HG03558 (cell line): ENCODE measurements around the gene AADAC.
"Not testable (repeated sequence)": the region's sequence is repeated elsewhere in the genome, so short reads cannot be mapped to it uniquely, and the experiment has no call there.

ENCODE experiments used
- ATAC-seq: cut with Tn5 transposase; IDR thresholded peaks from one replicate; pipeline ENCODE4 v1.9.1; 2021; ENCODE audit warnings: moderate number of reproducible peaks; ENCODE audit not compliant: unreplicated experiment; ENCODE audit errors: extremely low read depth

Gene AADAC

GRCh38 chr3:151850065-151850464 is 36.1 kb downstream of the AADAC start:
- not testable (repeated sequence) for ATAC-seq

- no peak for ATAC-seq
Measured at GRCh38 chr3:151852074-151852811, 38.3 kb downstream of the AADAC start.

GRCh38 chr3:151856118-151856517 is 42.2 kb downstream of the AADAC start:
- ATAC-seq, result no peak

- ATAC-seq, result no peak
Measured at GRCh38 chr3:151856641-151857040, 42.7 kb downstream of the AADAC start.

GRCh38 chr3:151859233-151859673 is 45.3 kb downstream of the AADAC start:
- no peak for ATAC-seq

- ATAC-seq, result no peak
Measured at GRCh38 chr3:151859905-151860304, 46.0 kb downstream of the AADAC start.

- ATAC-seq, result no peak
Measured at GRCh38 chr3:151863611-151864010, 49.7 kb downstream of the AADAC start.

GRCh38 chr3:151864423-151865101 is 50.6 kb downstream of the AADAC start:
- no peak for ATAC-seq

- no peak for ATAC-seq
Measured at GRCh38 chr3:151866711-151867410, 52.9 kb downstream of the AADAC start.

GRCh38 chr3:151867666-151868065 is 53.8 kb downstream of the AADAC start:
- ATAC-seq, result no peak

- ATAC-seq, result no peak
Measured at GRCh38 chr3:151869181-151869580, 55.3 kb downstream of the AADAC start.

- ATAC-seq, result peak; percentile 69
Measured at GRCh38 chr3:151871639-151872468, 57.9 kb downstream of the AADAC start.

- ATAC-seq, result no peak
Measured at GRCh38 chr3:151873398-151873797, 59.5 kb downstream of the AADAC start, which contains the start of gene SUCNR1. TSS of gene SUCNR1 (plus strand) at chr3:151873643. CDS start at chr3:151879893, 6,250 bp downstream.

GRCh38 chr3:151874079-151874478 is 60.2 kb downstream of the AADAC start:
- not testable (repeated sequence) for ATAC-seq

GRCh38 chr3:151875759-151876158 is 61.8 kb downstream of the AADAC start:
- ATAC-seq, result peak; percentile 55

- no peak for ATAC-seq
Measured at GRCh38 chr3:151877269-151877668, 63.4 kb downstream of the AADAC start.
